ENCODE measurements around the gene RBL1.

GRCh38 chr20:37131486-37131885, 35.7 kb upstream of the RBL1 start:
- TF ChIP-seq POLR2A (IDR thresholded peaks at IDR 0.05) (no peak), CTCF (IDR thresholded peaks at IDR 0.05) (no peak)
